Mononuclear cell (primary cell): ENCODE data around the gene KIAA0040. TPM values are rescaled to one million over a fixed set of nuclear protein-coding genes. Genes with fewer than 3 reads are reported as not detected.

ENCODE experiments used
- H3K27me3 ChIP-seq: 2 replicates; pipeline ENCODE4 v1.6.0; 2011; ENCODE audit warnings: low read length, control low read depth; ENCODE audit not compliant: insufficient read depth
- H3K4me1 ChIP-seq: 2 replicates; pipeline ENCODE4 v1.5.1; 2011; ENCODE audit warnings: mild to moderate bottlenecking, low read length, control low read depth; ENCODE audit not compliant: insufficient read depth
- H3K4me3 ChIP-seq: 2 replicates; pipeline ENCODE4 v1.5.1; 2011; ENCODE audit warnings: mild to moderate bottlenecking, low read length, moderate library complexity
- H3K9me3 ChIP-seq: 2 replicates; pipeline ENCODE4 v1.5.1; 2011; ENCODE audit warnings: low read depth, mild to moderate bottlenecking, control low read depth, low read length
- total RNA-seq: library from RNA; depleted of rRNA; stranded (reverse); fragments of >200 nt; gene quantifications from one replicate; pipeline ENCODE4 v1.2.3, GENCODE V29; 2012

The KIAA0040 gene
- total RNA-seq, 1 donor = 17.2 TPM

DNA sequence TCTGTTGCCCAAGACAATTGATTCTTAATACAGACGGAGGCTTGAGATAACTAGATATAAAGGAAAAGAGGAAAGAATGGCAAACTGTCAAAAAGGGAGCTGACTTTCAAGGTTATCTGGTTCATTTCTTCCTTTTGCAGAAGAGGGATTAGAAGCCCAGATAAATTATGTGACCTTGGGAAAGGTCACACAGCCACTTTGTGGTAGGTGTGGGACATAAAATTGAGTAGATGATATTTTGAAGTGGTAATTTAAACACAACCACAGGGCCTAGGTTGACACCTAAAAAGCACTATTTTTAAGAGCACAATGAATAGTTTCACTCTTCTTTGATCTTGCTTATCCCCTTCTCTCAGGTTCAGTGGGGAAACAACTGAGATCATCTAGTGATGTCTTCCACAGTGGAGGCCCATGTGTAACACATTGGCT is 16.9 kb upstream of the KIAA0040 start:
- no peak overlapping the region for H3K4me3 ChIP-seq
- no peaks in the 10 kb centered on the region for H3K27me3 ChIP-seq
- peaks cover 35% of the 10 kb centered on the region for H3K4me1 ChIP-seq
- no peaks in the 10 kb centered on the region for H3K9me3 ChIP-seq

DNA sequence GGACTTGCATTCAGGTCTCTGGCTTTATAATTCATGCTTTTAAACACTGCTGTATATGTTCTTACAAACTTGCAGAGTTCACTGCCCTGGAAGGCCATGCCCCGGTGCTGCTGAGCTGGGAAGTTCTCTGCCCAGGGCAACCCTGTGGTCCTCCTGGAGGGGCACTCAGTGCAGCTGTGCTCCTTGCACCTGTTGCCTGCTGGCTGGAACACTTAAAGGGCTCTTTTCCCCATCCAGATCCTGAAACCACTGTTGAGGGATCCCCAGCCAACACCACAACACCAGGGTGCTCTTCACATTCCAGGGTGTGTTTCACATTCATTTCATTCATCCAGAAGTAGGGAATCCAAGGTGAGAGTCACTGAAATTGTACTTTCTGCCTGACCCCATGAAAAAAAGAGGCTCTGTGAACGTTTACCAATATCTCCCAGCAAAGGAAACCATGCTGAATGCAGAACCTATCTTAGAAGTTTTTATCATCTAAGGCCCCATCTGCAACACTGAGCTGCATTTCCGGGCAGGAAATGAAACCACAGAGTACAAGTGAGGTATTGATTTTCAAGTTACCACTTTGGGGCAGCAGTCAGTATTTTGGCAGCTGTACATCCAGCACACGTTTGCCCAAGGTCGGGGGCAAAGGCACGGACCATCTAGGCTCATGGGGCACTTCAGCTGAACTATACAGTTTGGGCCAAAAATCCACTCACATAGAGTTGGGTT is 16.4 kb upstream of the KIAA0040 start:
- H3K4me1 ChIP-seq = peaks cover 37% of the 10 kb centered on the region
- no peak overlapping the region for H3K4me3 ChIP-seq
- no peaks in the 10 kb centered on the region for H3K9me3 ChIP-seq
- no peaks in the 10 kb centered on the region for H3K27me3 ChIP-seq

DNA sequence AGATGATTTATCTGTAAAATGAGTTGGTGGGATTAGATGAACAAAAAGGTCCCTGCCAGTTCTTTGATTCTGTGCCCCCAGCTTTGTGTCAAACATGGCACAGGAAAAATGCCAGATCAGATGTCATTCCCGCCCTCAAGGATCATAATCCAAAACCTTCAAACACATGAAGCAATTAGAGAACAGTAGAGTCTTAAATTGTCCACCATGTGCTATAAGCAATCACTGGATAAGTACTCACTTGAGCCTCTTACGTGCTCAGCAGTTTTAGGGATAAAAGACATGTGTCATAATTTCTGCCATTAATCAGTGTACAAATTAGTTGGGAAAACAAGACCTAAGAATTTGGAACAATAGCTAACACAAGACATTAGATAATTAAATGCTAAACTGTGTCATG is 15.4 kb upstream of the KIAA0040 start:
- Histone ChIP-seq H3K27me3 (no peaks in the 10 kb centered on the region), H3K4me3 (no peak overlapping the region), H3K4me1 (peaks cover 39% of the 10 kb centered on the region), H3K9me3 (no peaks in the 10 kb centered on the region)

DNA sequence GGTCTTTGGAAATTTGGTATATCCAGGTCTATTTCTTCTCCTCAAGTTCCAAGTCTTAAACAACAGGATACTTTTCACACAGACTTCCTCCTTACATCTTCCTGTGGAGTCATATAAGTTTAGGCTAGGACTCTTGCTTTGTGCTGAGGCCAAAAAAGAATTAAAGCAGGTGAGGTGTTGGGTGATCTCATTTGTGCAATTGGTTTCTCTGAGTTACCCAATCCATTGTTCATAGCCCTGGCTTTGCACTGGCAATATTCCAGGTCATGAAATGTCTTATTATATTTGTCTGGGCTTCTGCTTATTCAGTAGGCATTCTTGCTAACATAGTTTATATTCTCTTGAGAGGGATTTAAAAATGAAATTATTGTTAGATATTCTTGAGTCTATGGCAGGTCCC is 14.1 kb upstream of the KIAA0040 start:
- no peak overlapping the region for H3K4me3 ChIP-seq

DNA sequence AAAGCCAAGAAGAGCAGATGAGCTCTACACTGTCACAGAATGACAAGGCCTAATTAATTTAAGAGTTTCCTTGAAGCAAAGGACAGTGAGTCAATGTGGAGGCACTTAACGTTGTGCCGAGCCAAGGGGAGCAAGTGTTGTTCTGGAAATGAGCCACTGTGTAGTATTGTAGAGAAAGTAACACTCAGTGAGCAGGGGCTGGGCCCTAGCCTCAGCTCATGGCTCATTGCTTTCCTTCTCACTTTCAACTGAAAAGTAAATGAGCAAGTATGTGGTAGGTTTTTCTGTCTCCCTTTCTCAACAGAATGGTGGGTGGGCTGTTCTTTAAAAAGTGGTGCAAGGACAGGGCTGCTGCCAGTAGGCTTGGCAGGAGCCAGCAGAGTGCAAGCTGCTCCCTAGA is 11.8 kb upstream of the KIAA0040 start:
- Histone ChIP-seq H3K4me3 (no peak overlapping the region), H3K27me3 (no peaks in the 10 kb centered on the region), H3K4me1 (peaks cover 35% of the 10 kb centered on the region), H3K9me3 (no peaks in the 10 kb centered on the region)

More for the DNA sequence above, 14.1 kb upstream of the KIAA0040 start:
- H3K4me1 ChIP-seq = peaks cover 39% of the 10 kb centered on the region
- no peaks in the 10 kb centered on the region for H3K9me3 ChIP-seq
- no peaks in the 10 kb centered on the region for H3K27me3 ChIP-seq

DNA sequence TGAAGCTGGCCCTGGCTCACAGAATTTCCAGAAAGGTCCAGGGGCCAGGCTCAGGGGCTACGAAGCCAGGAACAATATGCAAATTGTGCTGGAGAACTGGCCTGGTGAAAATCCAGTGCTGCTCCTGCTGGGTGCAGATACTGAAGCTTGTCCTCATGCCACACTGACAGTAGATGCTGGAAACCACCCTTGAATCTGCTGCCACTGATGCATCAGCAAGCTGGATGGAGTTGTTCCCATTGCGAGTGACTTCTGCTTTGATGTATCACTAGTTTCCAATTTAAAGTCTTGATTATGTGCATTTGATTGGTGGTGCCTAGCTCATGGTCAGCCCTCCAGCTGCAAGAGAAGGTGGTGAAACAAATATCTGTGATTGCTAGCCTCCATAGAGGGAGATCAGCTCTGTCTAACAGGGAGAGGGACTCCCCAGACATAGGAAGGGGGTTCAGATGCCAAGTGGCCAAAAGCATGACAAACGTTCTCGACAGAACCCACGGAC is 11.0 kb upstream of the KIAA0040 start:
- Histone ChIP-seq H3K27me3 (no peaks in the 10 kb centered on the region), H3K4me1 (peaks cover 28% of the 10 kb centered on the region), H3K9me3 (no peaks in the 10 kb centered on the region), H3K4me3 (no peak overlapping the region)

DNA sequence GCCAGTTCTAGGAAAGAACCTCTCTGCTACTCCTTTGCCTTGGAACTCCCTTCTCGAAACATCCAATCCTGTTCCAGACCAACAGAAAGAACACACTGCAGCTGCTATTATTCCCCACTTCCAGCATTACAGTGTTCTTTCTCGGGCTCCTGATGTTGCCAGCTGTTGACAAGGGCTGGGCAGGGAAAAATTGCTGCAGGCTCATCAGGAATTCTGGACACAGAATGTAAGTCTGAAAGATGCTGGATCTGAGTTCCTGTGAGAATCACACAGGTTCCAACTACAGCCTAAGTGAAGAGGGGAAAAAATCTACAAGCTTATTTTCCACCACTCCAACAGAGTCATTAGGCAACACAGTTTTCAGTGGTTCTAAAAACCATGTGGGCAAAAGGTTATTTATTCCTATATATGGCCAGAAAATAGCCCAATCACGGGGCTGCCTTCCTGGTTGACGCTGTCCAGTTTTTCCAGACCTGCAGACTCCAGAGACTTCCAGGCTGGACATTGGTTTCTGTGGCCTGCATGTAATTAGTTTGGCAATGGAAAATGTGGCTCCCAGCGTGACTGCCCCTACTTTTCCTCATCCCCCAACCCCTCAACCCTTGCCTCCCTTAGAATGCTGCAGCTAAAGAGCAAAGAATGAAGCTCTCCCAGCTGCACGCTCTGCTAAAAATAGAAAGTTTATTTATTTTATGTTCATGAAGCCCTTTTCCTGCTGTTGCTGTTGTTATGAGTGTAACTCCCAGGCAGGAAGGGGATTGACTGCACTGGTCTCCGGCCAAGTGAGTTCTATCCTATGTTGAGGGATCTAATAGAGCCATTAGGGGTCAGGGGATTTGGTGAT is 8.3 kb upstream of the KIAA0040 start:
- Histone ChIP-seq H3K4me1 (peaks cover 30% of the 10 kb centered on the region), H3K27me3 (no peaks in the 10 kb centered on the region), H3K4me3 (no peak overlapping the region)

DNA sequence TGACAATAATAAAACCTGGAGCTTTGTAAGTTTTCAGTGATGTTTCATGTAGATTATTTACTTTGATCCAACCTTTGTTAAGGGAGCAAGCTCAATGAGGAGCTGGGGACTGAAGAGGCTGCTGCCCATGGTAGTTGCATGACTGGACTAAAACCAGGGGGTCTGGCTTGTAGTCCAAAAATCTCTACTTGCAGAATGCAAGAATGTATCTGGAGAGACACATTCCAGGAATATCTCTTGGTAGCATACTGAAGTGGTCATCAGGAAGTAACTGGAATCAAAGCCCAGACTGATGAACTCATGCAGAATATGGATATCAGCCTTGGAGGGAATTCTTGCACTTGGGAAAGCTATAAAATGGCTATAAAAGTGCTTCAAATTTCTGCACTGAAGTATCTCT is 5.8 kb upstream of the KIAA0040 start:
- Histone ChIP-seq H3K9me3 (no peaks in the 10 kb centered on the region), H3K27me3 (no peaks in the 10 kb centered on the region), H3K4me1 (peaks cover 47% of the 10 kb centered on the region), H3K4me3 (no peak overlapping the region)

More for the DNA sequence above, 8.3 kb upstream of the KIAA0040 start:
- no peaks in the 10 kb centered on the region for H3K9me3 ChIP-seq

DNA sequence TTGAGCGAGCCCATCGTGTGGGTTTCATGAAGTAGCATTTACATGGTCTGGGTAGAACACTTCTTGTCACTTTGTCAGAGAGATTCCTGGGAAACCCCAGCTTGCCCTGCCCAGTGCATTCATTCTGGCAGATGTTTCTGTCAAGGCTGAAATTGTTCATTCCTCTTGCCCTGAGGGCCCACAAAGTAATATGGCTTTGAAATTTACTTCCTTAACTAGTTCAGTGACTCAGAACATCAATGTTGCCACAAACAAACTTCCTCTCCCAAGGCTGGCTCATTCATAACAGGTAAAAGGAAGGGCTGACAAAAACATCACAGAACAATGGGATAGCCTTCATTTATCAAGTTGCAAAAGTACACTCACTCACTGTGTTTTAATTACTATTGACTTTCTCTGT is 5.0 kb upstream of the KIAA0040 start:
- Histone ChIP-seq H3K4me3 (no peak overlapping the region), H3K4me1 (peaks cover 51% of the 10 kb centered on the region), H3K9me3 (no peaks in the 10 kb centered on the region), H3K27me3 (no peaks in the 10 kb centered on the region)

DNA sequence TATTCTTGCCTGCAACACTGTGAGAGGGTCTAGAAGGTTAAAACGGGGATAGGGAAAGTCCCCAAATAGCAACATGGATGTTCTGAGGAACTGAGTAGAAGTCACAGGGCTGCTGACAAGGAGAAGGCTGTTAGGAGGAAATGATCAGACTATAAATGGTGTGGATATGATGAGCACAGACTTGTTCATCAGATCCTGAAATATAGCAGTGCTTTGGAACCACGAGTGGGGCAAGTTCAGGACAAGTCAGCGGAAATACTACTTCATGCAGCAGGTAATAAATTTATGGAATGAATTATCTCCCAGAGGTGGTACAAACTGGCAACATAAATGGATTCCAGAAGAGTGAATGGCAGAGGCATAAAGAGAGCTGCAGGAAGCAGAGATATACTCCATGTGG is 3.2 kb upstream of the KIAA0040 start:
- no peaks in the 10 kb centered on the region for H3K9me3 ChIP-seq
- H3K27me3 ChIP-seq = no peaks in the 10 kb centered on the region
- H3K4me3 ChIP-seq = no peak overlapping the region
- H3K4me1 ChIP-seq = peaks cover 51% of the 10 kb centered on the region

DNA sequence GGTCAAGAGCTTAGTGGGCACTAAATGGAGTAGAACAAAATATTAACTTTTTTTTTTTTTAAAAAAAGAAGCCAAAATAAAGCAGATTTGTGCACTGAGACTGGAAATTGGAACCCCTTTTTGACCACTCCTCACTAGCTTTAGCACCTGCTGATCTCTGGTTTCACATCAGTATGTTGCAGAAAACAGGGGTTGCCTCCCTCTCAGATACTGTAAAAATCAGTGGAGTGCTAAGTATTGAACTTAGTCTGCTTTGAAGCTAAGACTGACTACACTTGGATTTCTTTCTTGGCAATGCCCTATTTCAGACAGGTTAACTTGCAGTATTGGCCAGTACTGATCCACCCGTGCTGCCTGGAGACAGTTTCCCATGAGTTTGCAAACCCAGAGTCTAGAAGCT is 2.7 kb upstream of the KIAA0040 start:
- no peaks in the 10 kb centered on the region for H3K9me3 ChIP-seq
- H3K27me3 ChIP-seq = no peaks in the 10 kb centered on the region
- H3K4me1 ChIP-seq = peaks cover 55% of the 10 kb centered on the region
- H3K4me3 ChIP-seq = no peak overlapping the region

DNA sequence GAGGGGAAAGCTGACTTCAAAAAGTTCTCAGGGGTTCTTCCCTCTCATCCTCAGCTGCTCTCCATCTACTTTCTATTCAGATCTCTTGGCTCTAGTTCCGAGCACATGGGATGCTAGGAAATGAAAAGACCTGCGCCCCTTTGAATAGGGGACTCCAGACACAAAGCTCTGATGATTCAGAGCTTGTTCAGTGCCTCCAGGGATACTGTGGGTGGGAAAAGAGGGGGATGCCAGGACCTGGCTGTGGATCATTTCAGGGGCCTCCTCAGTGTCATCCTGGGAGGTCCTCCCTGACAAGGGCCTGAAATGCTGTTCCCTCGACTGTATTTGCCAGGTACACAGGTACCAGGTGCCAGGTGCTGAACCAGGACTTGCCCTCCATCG is 943 bp upstream of the KIAA0040 start:
- no peaks in the 10 kb centered on the region for H3K9me3 ChIP-seq
- H3K27me3 ChIP-seq = no peaks in the 10 kb centered on the region
- peaks cover 73% of the 10 kb centered on the region for H3K4me1 ChIP-seq
- H3K4me3 ChIP-seq = no peak overlapping the region

DNA sequence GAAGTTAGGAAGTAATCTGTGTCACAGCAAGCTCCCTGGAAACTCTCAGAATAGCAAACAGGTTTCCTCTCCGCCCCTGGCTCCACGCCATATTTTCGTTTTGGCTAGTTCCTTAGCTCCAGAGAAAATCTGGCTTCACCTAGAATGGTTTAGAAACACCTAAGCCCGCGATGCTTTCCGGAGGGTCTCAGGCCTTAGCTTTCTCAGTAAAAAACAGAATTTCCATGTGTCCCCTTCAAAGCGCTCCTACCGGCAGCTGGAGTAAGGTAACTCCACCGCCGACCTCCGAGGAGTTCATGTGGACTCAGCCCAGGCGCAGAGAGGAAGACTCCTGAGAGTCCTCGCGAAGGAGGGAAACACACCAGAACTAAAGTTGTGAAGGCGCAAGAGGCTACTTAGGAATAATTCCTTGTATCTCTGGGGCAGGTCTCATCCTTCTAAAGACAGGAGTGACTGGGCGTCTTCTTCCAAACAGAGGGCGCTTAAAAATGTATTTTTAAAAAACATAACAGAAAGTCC is 406 bp downstream of the KIAA0040 start:
- Histone ChIP-seq H3K9me3 (no peaks in the 10 kb centered on the region), H3K4me1 (peaks cover 80% of the 10 kb centered on the region), H3K27me3 (no peaks in the 10 kb centered on the region), H3K4me3 (peak overlapping the region; percentile 98)

DNA sequence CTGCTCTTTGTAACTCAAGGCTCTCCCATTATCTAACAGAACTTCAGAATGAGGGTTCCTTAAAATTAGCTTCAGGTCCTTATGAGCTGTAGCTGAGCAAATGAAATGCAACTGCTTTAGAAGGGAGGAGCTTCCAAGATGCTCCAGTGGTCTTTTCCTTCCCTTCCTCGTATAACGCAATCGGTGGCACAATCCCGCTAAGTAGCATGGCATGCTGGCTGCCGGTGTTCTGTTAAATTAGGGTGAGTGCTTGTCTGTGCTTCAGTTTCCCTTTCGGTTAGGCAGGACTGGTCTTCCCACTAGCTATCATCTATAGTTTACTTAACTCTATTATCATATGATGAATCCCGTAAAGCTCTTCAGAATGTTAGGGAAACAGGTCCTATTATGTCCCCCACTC is 917 bp downstream of the KIAA0040 start:
- no peaks in the 10 kb centered on the region for H3K9me3 ChIP-seq
- H3K27me3 ChIP-seq = no peaks in the 10 kb centered on the region
- H3K4me1 ChIP-seq = peaks cover 80% of the 10 kb centered on the region
- peak overlapping the region; percentile 98 for H3K4me3 ChIP-seq

DNA sequence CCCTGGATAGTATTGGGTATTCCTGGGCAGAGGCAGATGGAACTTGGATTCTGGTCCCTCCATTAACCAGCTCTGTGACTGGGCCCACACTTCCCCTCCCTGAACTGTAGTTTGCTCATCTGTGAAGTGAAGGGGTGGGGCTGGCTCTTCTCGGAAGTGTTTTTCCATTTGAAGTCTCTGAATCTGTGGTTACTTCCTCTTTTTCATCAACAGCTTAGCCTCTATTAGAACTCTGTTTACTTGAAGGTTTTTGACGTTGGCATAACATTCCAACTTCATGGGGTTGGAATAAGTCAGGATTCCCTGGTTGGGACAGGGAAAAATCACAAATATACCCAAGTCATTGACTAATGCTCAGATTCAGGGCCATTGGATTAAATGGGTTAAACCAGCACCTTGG is 3.6 kb downstream of the KIAA0040 start:
- Histone ChIP-seq H3K4me3 (peak overlapping the region; percentile 6), H3K9me3 (no peaks in the 10 kb centered on the region), H3K4me1 (peaks cover 86% of the 10 kb centered on the region), H3K27me3 (no peaks in the 10 kb centered on the region)
